HCT116 (cell line): Measurements from ENCODE around the gene DCAF4.

ENCODE experiments used
- CEBPB ChIP-seq: IDR thresholded peaks from 2 replicates; pipeline ENCODE4 v1.6.1; 2012; ENCODE audit warnings: low read depth
- CTCF ChIP-seq, 3 experiments: fragments of 200-600 bp in 1 of 3; sonication (generic) in 1 of 3; IDR thresholded peaks in 2 of 3; conservative IDR thresholded peaks in 1 of 3; 2 replicates each; pipeline ENCODE4 v1.5.1; 2012 to 2017; ENCODE audit warnings: low read depth in 2 of 3, low read length in 2 of 3, antibody characterized with exemption in 1 of 3, borderline replicate concordance in 1 of 3, control low read depth in 1 of 3, mild to moderate bottlenecking in 1 of 3, mixed read lengths in 1 of 3, mixed run types in 1 of 3, moderate library complexity in 1 of 3; ENCODE audit not compliant: insufficient read depth in 1 of 3
- EZH2 ChIP-seq: fragments of 200-600 bp; sonication (generic); IDR thresholded peaks from 2 replicates; pipeline ENCODE4 v1.6.1; 2017; ENCODE audit warnings: antibody characterized with exemption, mixed run types
- FOSL1 ChIP-seq: IDR thresholded peaks from 2 replicates; pipeline ENCODE4 v1.6.1; 2012; ENCODE audit warnings: low read depth
- JUND ChIP-seq: IDR thresholded peaks from 2 replicates; pipeline ENCODE4 v1.6.1; 2012
- POLR2A ChIP-seq: IDR thresholded peaks from 2 replicates; pipeline ENCODE4 v1.7.0; 2011; ENCODE audit warnings: borderline replicate concordance; ENCODE audit not compliant: insufficient read depth, insufficient read length; ENCODE audit errors: extremely low read depth
- POLR2AphosphoS5 ChIP-seq: IDR thresholded peaks from 2 replicates; pipeline ENCODE4 v1.6.1; 2011; ENCODE audit warnings: mild to moderate bottlenecking, low read depth, low read length, moderate library complexity
- REST ChIP-seq: IDR thresholded peaks from 2 replicates; pipeline ENCODE4 v1.6.1; 2012; ENCODE audit warnings: low read depth
- YY1 ChIP-seq: IDR thresholded peaks from 2 replicates; pipeline ENCODE4 v1.6.1; 2011; ENCODE audit warnings: low read length, low read depth, moderate library complexity, mild to moderate bottlenecking; ENCODE audit not compliant: insufficient replicate concordance; ENCODE audit errors: extremely low read depth

GRCh38 chr14:72882047-72882446 is 44.2 kb upstream of the DCAF4 start:
- TF ChIP-seq POLR2AphosphoS5 (no peak), CTCF (IDR thresholded peaks at IDR 0.05 in 2 of 3, conservative IDR thresholded peaks at IDR 0.05 in 1 of 3; ENCODE audit: borderline replicate concordance in 1 of 3, insufficient read depth in 1 of 3, low read depth in 2 of 3, low read length in 2 of 3) (no peak), YY1 (no peak), REST (no peak), CEBPB (no peak), JUND (no peak), EZH2 (no peak), POLR2A (no peak), FOSL1 (no peak)
